Activated T-helper 17 cell treated with anti-CD3 and anti-CD28 coated beads, Interleukin-2, amount 50 U/mL, for 72 hours (primary cell): ENCODE results near the gene MS4A4E. TPM values are rescaled to one million over a fixed set of nuclear protein-coding genes. Genes with fewer than 3 reads are reported as not detected.
"Not testable (repeated sequence)": the region's sequence is repeated elsewhere in the genome, so short reads cannot be mapped to it uniquely, and the experiment has no call there.

Experiments
- ATAC-seq: fragments of 150-1000 bp; cut with Tn5 transposase; replicated peaks from 2 replicates; pipeline ENCODE4 v1.10.0; 2021; ENCODE audit warnings: mild to moderate bottlenecking, moderate library complexity
- H3K27ac Mint-ChIP-seq: one replicate; pipeline ENCODE4 v1.8.0; 2022; ENCODE audit warnings: mixed read lengths
- H3K27me3 Mint-ChIP-seq: one replicate; pipeline ENCODE4 v1.8.0; 2022; ENCODE audit warnings: mixed read lengths
- H3K36me3 Mint-ChIP-seq: one replicate; pipeline ENCODE4 v1.8.0; 2022; ENCODE audit warnings: low read depth, mild to moderate bottlenecking, mixed read lengths
- H3K4me1 Mint-ChIP-seq: one replicate; pipeline ENCODE4 v1.8.0; 2022; ENCODE audit warnings: mixed read lengths
- H3K4me3 Mint-ChIP-seq: one replicate; pipeline ENCODE4 v1.8.0; 2022; ENCODE audit warnings: mild to moderate bottlenecking, mixed read lengths
- H3K9me3 Mint-ChIP-seq: one replicate; pipeline ENCODE4 v1.8.0; 2022; ENCODE audit warnings: mixed read lengths
- total RNA-seq, 2 donors: library from RNA; stranded (reverse); gene quantifications; one replicate each; pipeline ENCODE4 v1.2.3, GENCODE V29; 2022

MS4A4E gene
- not detected for total RNA-seq

DNA sequence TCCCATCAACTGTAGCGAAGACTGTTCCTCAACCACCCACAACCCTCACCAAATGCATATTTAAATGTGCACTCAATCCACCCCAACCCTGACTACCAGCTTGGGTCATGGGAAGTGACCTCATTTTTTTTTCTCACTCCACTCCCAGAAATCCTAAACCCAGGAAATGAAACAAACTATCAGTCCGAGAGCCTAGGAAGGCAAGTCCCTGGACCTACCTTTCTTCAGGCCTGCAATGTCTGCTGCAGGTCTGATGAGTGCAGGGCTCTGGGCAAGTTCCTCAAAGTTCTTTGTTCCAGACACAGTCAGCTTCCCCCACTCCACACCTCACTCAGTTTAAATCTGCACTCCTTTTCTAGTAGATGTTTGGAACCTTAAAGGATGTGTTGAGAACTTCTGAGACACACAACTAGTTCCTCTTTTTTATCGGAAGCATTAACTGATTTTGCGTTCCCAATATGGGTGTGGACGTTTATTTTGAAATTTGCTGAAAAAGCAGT is at the start of gene MS4A4E:
Gene MS4A4E (minus strand): TSS at position 398 of the 500 bp plus-strand sequence. CDS start 13,082 bp downstream, outside the sequence.
- H3K4me3 Mint-ChIP-seq: no peak within 1 kb of the TSS
- H3K36me3 Mint-ChIP-seq: no peaks in the 10 kb centered on the region
- H3K27ac Mint-ChIP-seq: no peak within 1 kb of the TSS
- no peaks in the 10 kb centered on the region for H3K9me3 Mint-ChIP-seq
- no peaks in the 10 kb centered on the region for H3K4me1 Mint-ChIP-seq
- H3K27me3 Mint-ChIP-seq: peaks cover 55% of the 10 kb centered on the region
- no peak for ATAC-seq

DNA sequence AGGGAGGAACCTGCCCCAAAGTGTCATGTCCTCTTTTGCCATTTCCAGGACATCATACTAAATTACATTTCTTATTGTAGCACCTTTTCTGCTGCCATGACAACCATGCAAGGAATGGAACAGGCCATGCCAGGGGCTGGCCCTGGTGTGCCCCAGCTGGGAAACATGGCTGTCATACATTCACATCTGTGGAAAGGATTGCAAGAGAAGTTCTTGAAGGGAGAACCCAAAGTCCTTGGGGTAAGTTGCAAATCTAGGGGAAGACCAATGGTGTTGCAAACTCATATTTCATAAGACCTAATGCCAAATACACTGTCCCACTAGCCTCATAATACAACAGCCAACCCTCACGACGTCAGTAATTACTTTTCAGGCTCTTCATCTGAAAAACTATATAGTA is 49.2 kb upstream of the MS4A4E start:
- no peaks in the 10 kb centered on the region for H3K9me3 Mint-ChIP-seq
- no peak overlapping the region for H3K4me3 Mint-ChIP-seq
- ATAC-seq: no peak
- no peaks in the 10 kb centered on the region for H3K36me3 Mint-ChIP-seq
- H3K27ac Mint-ChIP-seq: no peak overlapping the region
- H3K4me1 Mint-ChIP-seq: no peaks in the 10 kb centered on the region
- H3K27me3 Mint-ChIP-seq: peaks cover 29% of the 10 kb centered on the region

DNA sequence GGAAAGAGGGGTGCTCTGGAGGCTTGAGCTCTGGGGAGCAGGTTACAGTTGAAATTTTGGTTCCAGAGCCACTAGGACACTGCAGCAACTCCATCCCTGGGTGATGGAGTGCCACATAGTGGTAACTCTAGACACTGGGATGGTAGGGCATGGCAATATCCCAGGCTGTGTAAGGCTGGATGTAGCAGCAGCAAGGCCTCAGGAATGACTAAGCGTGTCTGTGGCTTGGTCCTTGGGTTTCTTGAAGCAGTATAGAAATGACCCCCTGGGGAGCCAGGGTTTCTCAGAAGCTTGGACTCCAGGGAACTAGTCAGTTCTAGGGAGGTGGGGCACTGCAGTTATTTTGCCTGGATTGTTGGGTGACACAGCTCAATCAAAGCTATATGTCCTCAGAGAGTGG is 45.6 kb upstream of the MS4A4E start:
- Mint-ChIP-seq H3K36me3 (no peaks in the 10 kb centered on the region), H3K27me3 (peaks cover 11% of the 10 kb centered on the region), H3K27ac (no peak overlapping the region), H3K9me3 (no peaks in the 10 kb centered on the region), H3K4me1 (no peaks in the 10 kb centered on the region), H3K4me3 (no peak overlapping the region)
- no peak for ATAC-seq

DNA sequence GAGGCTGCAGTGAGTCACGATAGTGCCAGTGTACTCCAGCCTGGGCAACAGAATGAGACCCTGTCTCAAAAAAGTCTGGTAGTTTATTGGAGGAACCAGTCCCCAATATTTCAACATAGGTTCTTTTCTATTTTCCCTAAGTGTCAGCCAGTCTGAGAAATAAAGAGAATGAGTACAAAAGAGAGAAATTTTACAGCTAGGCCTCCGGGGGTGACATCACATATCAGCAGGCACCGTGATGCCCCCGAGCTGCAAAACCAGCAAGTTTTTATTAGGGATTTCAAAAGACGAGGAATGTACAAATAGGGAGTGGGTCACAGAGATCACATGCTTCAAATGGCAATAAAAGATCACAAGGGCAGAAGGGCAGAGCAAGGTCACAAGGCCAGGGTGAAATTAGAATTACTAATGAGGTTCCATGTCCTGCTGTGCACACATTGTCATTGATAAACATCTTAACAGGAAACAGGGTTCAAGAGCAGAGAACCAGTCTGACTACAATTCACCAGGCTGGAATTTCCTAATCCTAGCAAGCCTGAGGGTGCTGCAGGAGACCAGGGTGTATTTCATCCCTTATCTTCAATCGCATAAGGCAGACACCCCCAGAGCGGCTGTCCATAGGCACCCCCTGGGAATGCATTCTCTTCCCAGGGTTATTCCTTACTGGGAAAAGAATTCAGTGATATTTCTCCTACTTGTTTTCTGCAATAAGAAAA is 42.6 kb upstream of the MS4A4E start:
- not testable (repeated sequence) for H3K27ac Mint-ChIP-seq, H3K4me1 Mint-ChIP-seq, H3K4me3 Mint-ChIP-seq, H3K36me3 Mint-ChIP-seq, H3K9me3 Mint-ChIP-seq, H3K27me3 Mint-ChIP-seq, ATAC-seq

DNA sequence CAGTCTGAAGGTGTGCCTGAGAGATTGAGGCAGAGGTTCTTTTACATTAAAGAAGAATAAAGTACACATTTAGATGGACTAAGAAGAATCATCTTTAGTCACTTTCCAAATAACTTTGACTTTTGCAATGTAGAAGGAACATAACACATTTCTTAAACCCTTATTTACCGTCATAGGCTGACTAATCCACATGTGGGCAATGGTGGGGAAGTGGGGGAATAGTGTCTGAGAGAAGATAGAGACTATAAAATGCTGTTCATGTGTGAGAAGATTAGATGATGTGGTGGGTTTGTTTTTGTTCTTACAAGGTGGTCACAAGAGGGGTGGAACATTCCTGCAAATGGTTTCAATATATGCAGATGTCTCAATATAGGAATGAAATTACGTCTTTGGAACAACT is 39.3 kb upstream of the MS4A4E start:
- H3K4me1 Mint-ChIP-seq: no peaks in the 10 kb centered on the region
- no peak overlapping the region for H3K4me3 Mint-ChIP-seq
- peaks cover 16% of the 10 kb centered on the region for H3K27me3 Mint-ChIP-seq
- no peaks in the 10 kb centered on the region for H3K36me3 Mint-ChIP-seq
- H3K9me3 Mint-ChIP-seq: no peaks in the 10 kb centered on the region
- H3K27ac Mint-ChIP-seq: no peak overlapping the region
- no peak for ATAC-seq

DNA sequence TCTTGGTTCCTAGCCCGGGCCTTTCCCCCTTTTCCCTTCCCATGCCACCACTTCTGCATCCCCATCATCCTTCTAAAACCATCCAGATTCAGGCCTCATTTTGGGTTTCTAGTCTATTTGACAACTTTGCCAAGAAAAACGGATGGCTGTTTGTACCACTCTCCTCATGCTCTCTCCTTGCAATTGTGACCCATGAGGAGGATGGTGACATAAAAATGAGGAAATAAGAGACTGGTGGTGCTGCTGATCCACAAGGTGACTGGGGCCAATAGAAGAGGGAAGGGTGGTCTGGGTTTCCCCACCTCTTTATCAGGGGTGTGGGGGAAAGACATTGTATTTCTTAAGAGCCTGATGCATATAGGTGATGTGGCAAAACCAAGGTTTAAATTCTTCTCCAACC is 38.5 kb upstream of the MS4A4E start:
- Mint-ChIP-seq H3K36me3 (no peaks in the 10 kb centered on the region), H3K4me1 (no peaks in the 10 kb centered on the region), H3K27ac (no peak overlapping the region), H3K4me3 (no peak overlapping the region), H3K9me3 (no peaks in the 10 kb centered on the region), H3K27me3 (peaks cover 16% of the 10 kb centered on the region)
- no peak for ATAC-seq

DNA sequence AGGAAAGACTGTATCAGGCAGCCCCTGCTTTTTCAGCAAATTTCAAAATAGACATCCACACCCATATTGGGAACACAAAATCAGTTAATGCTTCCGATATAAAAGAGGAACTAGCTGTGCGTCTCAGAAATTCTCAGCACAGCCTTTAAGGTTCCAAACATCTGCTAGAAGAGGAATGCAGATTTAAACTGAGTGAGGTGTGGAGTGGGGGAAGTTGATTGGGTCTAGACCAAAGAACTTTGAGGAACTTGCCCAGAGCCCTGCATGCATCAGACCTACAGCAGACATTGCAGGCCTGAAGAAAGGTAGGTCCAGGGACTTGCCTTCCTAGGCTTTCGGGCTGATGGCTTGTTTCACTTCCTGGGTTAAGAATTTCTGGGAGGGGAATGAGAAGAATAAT is 37.5 kb upstream of the MS4A4E start, which contains the start of gene MS4A4A:
Gene MS4A4A (plus strand): TSS at position 255 of the 400 bp plus-strand sequence. CDS start 10 bp downstream, at position 265.
- H3K36me3 Mint-ChIP-seq: no peaks in the 10 kb centered on the region
- no peak for ATAC-seq
- H3K4me3 Mint-ChIP-seq: no peak within 1 kb of the TSS
- peaks cover 16% of the 10 kb centered on the region for H3K27me3 Mint-ChIP-seq
- no peaks in the 10 kb centered on the region for H3K4me1 Mint-ChIP-seq
- no peaks in the 10 kb centered on the region for H3K9me3 Mint-ChIP-seq
- no peak within 1 kb of the TSS for H3K27ac Mint-ChIP-seq

DNA sequence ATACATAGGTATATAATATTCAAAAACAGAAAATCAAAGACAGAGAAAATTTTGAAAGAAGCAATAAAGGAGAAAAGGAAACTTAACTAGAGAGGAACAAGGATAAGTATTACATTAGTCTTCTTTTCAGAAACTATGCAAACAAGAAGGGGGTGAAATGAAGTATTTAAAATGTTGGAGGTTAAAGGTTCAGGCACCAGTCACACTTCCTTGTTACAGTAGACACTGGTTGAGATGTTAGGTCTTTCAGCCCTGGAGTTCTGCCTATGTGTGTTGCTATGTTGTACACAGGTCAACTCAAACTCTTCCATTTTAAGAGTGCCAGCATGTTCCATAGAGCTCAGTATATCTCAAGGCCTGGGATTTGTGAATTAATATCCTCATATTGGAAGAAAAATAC is 31.5 kb upstream of the MS4A4E start:
- H3K9me3 Mint-ChIP-seq: no peaks in the 10 kb centered on the region
- peaks cover 33% of the 10 kb centered on the region for H3K27me3 Mint-ChIP-seq
- no peaks in the 10 kb centered on the region for H3K36me3 Mint-ChIP-seq
- no peak overlapping the region for H3K27ac Mint-ChIP-seq
- H3K4me3 Mint-ChIP-seq: no peak overlapping the region
- ATAC-seq: no peak
- no peaks in the 10 kb centered on the region for H3K4me1 Mint-ChIP-seq

DNA sequence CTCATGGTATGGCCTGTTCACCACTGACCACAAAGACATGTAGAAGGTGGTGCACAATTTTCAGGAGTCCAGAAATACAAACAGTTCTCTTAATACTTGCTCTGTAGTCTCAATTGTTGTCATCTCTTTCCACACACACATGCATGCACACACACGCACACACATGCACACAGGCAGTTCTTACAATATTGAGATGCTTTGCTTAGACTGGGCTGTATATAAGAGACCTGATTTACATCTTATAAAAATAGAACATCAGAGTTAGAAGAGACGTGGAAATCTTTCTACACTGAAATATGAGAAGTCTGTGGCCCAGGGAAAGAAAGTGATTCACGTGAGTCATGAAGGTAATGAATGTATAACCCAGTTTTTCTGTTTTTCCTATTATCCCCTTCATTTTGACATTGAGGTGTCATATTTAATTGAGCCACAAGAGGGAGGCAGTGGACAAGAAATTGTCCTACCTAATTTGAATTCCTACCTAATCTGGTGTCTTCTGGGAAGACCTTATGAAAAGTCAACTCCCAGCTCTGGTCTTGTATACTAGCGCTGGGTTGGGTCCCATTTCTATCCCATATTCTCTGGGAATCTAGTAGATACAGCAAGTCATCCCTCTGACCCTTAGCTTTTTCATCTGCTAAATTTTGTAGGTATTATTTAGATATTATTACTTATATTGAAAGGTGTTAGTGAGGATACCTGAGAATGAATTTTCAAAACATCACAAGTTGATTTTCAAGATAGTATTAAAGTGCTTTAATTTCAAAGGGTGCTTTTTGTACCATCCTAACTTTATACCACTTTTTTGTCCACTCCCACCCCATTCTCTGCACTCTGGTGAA is 22.7 kb upstream of the MS4A4E start:
- Mint-ChIP-seq H3K27me3 (peaks cover 21% of the 10 kb centered on the region), H3K4me3 (no peak overlapping the region), H3K27ac (no peak overlapping the region), H3K36me3 (no peaks in the 10 kb centered on the region), H3K4me1 (no peaks in the 10 kb centered on the region), H3K9me3 (peaks cover 4% of the 10 kb centered on the region)
- peak; percentile 45 for ATAC-seq

DNA sequence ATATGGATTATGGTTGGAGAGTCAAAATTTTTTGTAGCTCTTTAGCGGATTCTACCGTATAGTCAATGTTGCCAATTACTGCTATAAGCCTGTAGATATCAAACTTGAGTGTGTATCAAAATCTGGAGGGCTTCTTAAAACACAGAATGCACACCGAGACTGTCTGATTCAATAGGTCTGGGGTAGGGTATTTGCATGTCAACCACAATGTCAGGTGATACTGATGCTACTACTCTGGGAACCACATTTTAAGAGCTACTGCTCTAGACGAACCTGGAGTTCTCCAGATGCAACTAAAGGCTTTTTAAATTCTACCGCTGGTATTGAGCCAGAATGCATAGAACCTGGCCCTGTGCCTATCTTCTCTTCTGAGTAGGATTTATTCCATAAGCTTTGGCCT is 21.7 kb upstream of the MS4A4E start:
- Mint-ChIP-seq H3K9me3 (peaks cover 4% of the 10 kb centered on the region), H3K27ac (no peak overlapping the region), H3K27me3 (peaks cover 25% of the 10 kb centered on the region), H3K4me3 (no peak overlapping the region), H3K36me3 (no peaks in the 10 kb centered on the region), H3K4me1 (no peaks in the 10 kb centered on the region)
- ATAC-seq: no peak

DNA sequence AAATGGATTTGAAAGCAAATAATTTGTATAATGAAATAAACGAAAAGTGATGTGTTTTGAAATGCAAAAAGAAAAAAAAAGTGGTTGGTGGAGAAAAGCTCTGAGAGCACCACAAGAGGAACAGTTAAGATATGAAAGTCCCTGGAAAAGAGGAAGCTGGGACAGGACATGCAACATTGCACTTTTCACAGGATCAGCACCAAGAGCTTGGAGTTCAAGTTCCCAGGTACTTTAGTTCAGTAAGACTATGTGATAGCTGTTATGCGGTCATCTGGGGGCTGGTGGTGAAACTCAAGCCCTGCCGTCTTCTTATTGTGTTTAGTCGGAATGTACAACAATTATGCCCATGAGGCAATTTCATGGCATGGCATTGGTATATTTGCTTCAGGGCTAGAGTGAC is 20.5 kb upstream of the MS4A4E start:
- Mint-ChIP-seq H3K27me3 (peaks cover 26% of the 10 kb centered on the region), H3K4me3 (no peak overlapping the region), H3K9me3 (peaks cover 4% of the 10 kb centered on the region), H3K27ac (no peak overlapping the region), H3K4me1 (no peaks in the 10 kb centered on the region), H3K36me3 (no peaks in the 10 kb centered on the region)
- no peak for ATAC-seq

DNA sequence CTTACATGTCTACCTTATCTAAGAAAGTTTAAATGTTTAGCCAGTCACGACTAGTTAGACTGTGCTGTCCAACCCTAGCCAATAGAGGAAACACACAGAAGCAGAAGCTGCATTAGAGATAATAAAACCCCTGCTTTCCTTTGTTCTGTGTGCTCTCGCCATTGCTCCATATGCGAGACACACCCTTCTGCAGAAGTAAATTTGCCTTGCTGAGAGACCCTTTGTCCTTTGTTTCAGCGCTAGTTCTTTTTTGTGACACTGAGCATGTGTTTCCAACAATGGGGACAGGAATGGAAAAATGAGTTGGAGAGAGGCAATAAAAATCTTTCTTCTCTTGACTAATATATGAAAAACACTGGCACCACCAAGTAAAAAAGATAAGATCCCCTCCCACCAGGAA is 18.1 kb upstream of the MS4A4E start:
- no peak overlapping the region for H3K4me3 Mint-ChIP-seq
- peaks cover 17% of the 10 kb centered on the region for H3K27me3 Mint-ChIP-seq
- no peak overlapping the region for H3K27ac Mint-ChIP-seq
- no peaks in the 10 kb centered on the region for H3K36me3 Mint-ChIP-seq
- ATAC-seq: no peak
- H3K4me1 Mint-ChIP-seq: no peaks in the 10 kb centered on the region
- peaks cover 4% of the 10 kb centered on the region for H3K9me3 Mint-ChIP-seq

DNA sequence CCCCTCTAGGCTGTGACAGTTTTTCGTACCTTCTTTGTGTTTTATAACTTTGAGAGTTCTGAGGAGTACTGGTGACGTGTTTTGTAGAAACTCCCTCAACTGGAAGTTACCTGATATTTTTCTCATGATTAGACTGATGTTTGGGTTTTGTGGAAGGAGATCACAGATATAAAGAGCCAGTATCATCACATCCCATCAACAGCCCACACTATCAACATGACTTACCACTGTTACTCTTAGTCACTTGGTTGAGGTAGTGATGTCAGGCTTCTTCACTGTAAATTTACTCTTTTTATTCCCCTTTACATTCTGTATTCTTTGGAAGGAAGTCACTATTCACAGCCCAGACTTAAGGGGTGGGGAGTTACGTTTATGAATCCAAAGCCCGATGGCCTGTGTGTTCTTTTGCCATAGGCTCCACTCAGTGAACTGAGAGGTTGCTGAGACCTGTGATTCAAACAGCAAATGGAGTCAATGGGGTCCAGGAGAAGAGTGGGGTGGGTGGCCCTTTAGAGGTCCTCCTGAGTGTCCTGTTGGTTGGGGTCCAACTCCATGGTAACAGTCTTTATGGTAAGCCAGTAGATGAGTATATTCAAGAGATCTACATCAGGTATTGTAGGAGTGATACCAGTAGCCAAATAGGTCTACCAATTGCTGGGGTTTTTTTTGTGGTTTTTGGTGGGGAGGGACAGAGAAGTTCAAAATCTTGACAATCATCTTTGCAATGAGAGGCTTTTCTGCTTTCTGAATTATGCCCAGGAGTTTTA is 15.2 kb upstream of the MS4A4E start:
- H3K27me3 Mint-ChIP-seq: peaks cover 27% of the 10 kb centered on the region
- peak; percentile 24 for ATAC-seq

More for the DNA sequence above, 15.2 kb upstream of the MS4A4E start:
- Mint-ChIP-seq H3K9me3 (peaks cover 8% of the 10 kb centered on the region), H3K4me1 (no peaks in the 10 kb centered on the region), H3K27ac (no peak overlapping the region), H3K4me3 (no peak overlapping the region), H3K36me3 (no peaks in the 10 kb centered on the region)
